GM18873 (cell line): ENCODE results near the gene GTPBP8.
"Not testable (repeated sequence)": the region's sequence is repeated elsewhere in the genome, so short reads cannot be mapped to it uniquely, and the experiment has no call there.

ENCODE experiments used
- ATAC-seq: cut with Tn5 transposase; IDR thresholded peaks from one replicate; pipeline ENCODE4 v1.9.1; 2021; ENCODE audit warnings: mild to moderate bottlenecking, moderate library complexity, moderate number of reproducible peaks; ENCODE audit not compliant: unreplicated experiment, low FRiP score

The GTPBP8 gene

GRCh38 chr3:112995800-112996199 lies 5.0 kb downstream of the GTPBP8 start:
- ATAC-seq: no peak

GRCh38 chr3:113000691-113001090 lies 9.9 kb downstream of the GTPBP8 start:
- ATAC-seq: no peak

GRCh38 chr3:113002037-113002436 lies 11.3 kb downstream of the GTPBP8 start:
- no peak for ATAC-seq

- ATAC-seq: no peak
Observed at GRCh38 chr3:113002679-113003078, 11.9 kb downstream of the GTPBP8 start.

- ATAC-seq: no peak
Observed at GRCh38 chr3:113005611-113006010, 14.8 kb downstream of the GTPBP8 start.

GRCh38 chr3:113006359-113007056 lies 15.7 kb downstream of the GTPBP8 start:
- ATAC-seq: no peak

- ATAC-seq: no peak
Observed at GRCh38 chr3:113008117-113008516, 17.3 kb downstream of the GTPBP8 start.

- ATAC-seq: no peak
Observed at GRCh38 chr3:113013593-113013992, 22.8 kb downstream of the GTPBP8 start.

GRCh38 chr3:113018536-113019181 lies 27.9 kb downstream of the GTPBP8 start:
- peak; percentile 3 for ATAC-seq

GRCh38 chr3:113019182-113020137 lies 28.7 kb downstream of the GTPBP8 start:
- ATAC-seq: peak; percentile 85

GRCh38 chr3:113021471-113021870 lies 30.7 kb downstream of the GTPBP8 start:
- ATAC-seq: no peak

- no peak for ATAC-seq
Observed at GRCh38 chr3:113034011-113034410, 43.2 kb downstream of the GTPBP8 start.

GRCh38 chr3:113035387-113035982 lies 44.7 kb downstream of the GTPBP8 start:
- ATAC-seq: peak; percentile 59

- ATAC-seq: no peak
Observed at GRCh38 chr3:113038328-113038727, 47.5 kb downstream of the GTPBP8 start.

- ATAC-seq: no peak
Observed at GRCh38 chr3:113039546-113039945, 48.8 kb downstream of the GTPBP8 start.

- no peak for ATAC-seq
Observed at GRCh38 chr3:113040231-113040630, 49.4 kb downstream of the GTPBP8 start.

- no peak for ATAC-seq
Observed at GRCh38 chr3:113043686-113044085, 52.9 kb downstream of the GTPBP8 start.

GRCh38 chr3:113046186-113046965 lies 55.6 kb downstream of the GTPBP8 start:
- not testable (repeated sequence) for ATAC-seq

GRCh38 chr3:113051302-113051711 lies 60.5 kb downstream of the GTPBP8 start:
- peak; percentile 96 for ATAC-seq
